NCI-H2171 (cell line): Measurements from ENCODE around the gene MMP20.
"Not testable (repeated sequence)": the region's sequence is repeated elsewhere in the genome, so short reads cannot be mapped to it uniquely, and the experiment has no call there.

Experiments
- DNase-seq: peaks from one replicate; lab custom pipeline; 2025; lab: John Stamatoyannopoulos, UW

The MMP20 gene, protein sequence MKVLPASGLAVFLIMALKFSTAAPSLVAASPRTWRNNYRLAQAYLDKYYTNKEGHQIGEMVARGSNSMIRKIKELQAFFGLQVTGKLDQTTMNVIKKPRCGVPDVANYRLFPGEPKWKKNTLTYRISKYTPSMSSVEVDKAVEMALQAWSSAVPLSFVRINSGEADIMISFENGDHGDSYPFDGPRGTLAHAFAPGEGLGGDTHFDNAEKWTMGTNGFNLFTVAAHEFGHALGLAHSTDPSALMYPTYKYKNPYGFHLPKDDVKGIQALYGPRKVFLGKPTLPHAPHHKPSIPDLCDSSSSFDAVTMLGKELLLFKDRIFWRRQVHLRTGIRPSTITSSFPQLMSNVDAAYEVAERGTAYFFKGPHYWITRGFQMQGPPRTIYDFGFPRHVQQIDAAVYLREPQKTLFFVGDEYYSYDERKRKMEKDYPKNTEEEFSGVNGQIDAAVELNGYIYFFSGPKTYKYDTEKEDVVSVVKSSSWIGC

DNA sequence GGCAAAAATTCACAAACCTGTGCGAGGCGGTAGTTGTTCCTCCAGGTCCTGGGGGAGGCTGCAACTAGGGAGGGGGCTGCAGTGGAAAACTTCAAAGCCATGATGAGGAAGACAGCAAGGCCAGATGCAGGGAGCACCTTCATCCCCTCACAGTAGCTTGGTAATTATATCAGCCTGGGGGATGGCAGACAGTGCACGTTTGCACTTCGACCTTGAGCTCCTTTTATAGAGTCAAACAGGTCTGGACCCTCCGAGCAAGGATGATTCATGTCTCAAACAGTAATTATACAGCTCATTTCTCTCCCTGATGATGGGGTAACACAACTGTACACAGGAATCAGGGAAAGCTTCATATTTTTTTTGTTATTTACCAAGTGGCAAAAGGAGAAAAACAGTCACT is at the start of gene MMP20:
Gene MMP20 (minus strand): TSS at position 156 of the 400 bp plus-strand sequence. CDS start 13 bp downstream, at position 143.
- no peak for DNase-seq

DNA sequence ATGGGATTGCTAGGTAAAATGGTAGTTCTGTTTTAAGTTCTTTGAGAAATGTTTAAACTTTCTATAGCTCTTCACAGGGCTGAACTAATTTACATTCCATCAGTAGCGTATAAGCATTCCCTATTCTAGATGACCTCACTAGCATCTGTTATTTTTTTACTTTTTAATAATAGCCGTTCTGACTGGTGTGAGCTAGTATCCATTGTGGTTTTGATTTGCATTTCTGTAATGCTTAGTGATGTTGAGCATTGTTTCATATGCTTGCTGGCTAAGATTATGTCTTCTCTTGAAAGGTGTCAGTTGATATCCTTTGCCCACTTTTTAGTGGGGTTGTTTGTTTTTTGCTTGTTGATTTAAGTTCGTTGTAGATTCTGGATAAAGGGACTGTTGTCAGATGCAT is 44.5 kb upstream of the MMP20 start:
- DNase-seq: no peak

DNA sequence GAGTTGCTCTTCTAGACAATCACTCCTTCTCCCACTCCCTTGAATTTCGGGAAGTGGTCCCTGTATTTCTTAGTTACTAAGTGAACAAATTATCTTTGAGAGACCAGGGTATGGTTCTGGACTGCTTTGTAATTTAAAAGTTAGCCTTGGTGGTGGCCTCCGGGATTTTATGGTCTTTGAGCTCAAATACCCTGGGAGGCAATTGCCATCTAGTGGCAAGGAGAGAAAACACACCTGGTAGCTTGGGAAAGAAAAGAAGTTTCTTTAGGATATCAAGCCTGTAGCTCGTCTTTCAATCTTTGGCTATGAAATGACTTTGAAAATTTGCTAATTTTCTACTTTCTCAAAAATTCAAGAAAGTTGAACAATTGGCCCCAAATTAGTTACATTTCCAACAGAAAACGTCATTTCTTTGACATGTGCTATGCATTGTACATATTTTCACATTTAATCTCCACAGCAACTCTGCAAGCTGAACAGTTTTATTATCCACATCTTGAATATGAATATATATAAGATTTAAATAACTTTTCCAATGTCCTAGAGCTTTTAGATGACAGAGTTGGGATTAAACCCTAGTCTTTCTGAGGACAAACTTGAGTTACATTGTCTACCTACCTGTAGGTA is 41.3 kb upstream of the MMP20 start:
- no peak for DNase-seq

DNA sequence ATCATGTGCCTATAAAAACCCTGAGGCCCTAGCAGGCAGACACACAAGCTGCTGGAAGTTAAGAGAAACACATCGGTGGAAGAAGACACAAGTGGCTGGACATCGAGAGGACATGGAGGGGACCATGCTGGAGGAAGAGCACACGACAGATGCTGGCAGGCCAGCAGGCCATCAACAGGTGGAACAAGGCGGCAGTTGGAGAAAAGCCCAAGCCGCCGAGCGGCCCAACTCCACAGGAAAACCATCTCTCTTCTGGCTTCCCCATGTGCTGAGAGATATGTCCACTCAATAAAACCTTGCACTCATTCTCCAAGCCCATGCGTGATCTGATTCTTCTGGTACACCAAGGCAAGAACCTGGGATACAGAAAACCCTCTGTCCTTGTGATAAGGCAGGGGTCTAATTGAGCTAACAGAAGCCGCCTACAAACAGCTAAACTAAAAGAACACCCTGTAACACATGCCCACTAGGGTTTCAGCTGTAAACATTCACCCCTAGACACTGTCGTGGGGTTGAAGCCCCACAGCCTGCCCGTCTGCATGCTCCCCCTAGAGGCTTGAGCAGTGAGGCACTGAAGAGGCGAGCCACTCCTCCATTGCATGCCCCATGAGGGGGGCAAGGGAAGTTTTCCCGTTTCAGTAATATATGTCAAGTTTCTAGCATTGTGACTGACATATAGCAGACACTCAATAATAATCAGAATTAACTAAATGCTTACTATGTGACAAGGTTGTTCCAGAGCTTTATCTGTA is 39.0 kb upstream of the MMP20 start:
- DNase-seq: no peak

DNA sequence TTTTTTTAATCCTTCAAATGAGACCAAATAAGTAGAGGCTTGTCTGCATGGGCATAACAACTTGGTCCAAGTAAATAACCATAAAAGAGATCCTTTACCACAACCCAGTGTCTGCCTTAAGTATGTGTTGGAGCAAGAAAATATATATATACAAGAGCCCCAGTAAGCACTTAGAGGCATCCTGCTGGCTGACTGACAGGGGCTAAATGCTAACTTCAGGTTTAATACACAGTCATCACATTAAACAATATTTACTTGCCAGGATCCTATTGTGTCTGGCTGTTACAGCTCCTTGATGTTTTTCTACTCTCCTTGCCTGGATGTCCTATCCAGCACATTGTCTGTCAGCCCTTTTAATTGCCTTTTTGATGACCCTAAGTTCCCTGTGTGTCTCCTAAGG is 37.5 kb upstream of the MMP20 start:
- no peak for DNase-seq

DNA sequence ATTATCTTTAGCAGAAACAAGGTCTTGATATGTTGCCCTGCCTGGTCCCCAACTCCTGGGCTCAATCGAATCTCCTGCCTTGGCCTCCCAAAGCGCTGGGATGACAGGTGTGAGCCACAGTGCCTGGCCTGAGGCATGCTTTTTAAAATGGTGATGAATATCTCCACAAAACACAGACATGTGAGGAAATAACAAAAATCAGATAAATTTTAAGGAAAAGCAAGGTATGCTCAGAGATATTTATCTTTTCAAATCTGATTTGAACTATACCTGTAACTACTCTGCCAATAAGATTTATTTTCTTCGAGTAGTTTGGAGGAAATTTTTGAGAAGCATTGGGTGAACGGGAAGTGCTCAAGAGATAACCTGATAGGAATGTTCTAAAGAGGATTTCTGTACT is 35.9 kb upstream of the MMP20 start:
- no peak for DNase-seq

DNA sequence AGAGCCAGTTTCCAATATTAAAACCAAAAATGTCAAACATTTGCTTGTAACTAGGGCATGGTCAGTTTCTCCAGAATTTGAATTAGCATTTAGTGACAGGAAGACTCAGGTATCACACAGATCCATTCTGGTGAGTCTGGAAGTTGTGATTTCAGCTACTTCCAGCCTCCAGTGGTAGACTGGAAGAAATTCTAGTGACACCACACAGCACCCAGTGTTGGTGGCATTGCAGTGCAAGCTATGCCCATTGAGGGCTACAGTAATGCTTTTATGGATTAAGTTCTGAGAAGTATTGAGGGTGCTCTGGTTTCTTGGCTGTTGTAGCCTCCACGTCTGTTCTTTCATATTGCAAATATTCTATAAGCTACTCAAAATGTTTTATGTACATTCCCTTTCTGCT is 31.4 kb upstream of the MMP20 start:
- DNase-seq: no peak

DNA sequence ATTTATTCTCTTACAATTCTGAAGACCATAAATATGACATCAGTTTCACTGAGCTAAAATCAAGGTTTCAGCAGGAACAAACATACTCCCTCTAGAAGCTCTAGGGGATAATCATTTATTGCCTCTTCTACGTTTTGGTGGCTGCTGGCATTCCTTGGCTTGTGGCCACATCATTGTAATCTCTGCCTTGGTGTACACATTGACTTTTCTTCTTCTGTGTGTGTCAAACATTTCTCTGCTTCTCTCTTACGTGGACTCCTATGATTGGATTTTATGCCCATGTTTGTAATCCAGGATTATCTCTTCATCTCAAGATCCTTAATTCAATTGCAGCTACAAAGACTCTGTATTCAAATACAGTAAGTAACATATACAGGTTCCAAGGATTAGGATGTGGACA is 30.4 kb upstream of the MMP20 start:
- DNase-seq: no peak

DNA sequence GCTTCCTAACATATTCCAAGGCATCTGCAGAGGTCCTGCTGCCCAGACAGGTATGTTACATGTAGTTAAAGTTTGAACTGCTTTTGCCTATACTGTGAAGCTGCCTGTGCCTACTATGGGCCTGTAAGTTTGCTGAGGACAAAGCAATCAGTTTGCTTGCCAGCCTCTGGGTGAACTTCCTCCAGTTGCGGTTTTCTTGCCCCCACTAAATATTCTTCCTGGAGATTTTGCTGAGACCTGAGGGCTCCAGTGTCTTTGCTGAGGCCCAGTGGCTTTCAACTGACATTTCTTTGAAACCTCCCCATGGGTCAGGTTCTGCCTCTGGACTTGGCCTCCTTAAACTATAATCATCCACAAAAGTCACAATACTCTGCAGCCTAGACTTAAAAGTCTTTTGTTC is 29.6 kb upstream of the MMP20 start:
- no peak for DNase-seq

DNA sequence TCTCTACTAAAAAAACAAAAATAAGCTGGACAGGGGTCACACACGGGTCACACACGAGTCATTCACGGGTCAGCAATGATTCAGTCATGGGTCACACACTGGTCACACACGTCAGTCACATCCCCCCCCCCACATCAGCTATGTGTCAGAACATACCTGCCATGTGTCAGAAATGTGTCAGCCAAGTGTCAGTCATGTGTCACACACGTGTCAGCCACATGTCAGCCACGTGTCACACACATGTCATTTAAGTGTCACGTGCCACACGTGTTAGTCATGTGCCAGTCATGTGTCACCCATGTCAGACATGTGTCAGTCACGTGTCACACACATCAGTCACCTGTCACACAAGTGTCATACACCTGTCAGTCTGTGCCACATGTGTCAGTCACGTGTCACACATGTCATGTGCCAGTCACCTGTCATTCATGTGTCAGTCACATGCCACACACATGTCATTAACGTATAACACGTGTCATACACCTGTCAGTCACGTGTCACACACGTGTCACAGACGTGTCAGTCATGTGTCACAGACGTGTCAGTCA is 28.7 kb upstream of the MMP20 start:
- DNase-seq: no peak

DNA sequence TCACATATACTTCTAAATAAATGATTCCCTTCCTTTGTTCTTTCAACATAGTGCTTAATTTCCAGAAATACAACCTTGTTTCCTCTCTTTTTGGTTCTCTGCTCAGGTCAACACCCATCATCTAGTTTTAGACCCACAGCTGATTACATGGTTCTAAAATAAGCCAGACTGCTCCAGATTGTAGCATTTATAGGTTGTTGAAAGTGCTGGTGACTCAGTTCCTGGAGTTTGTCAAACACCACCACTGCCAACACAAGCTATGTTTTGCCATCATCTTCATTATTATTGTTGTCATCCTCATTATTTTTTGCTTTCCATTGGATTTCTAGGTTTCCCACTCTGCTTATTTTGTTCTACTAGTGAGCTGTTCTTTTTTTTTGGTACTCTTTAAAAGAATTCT is 22.3 kb upstream of the MMP20 start:
- no peak for DNase-seq

DNA sequence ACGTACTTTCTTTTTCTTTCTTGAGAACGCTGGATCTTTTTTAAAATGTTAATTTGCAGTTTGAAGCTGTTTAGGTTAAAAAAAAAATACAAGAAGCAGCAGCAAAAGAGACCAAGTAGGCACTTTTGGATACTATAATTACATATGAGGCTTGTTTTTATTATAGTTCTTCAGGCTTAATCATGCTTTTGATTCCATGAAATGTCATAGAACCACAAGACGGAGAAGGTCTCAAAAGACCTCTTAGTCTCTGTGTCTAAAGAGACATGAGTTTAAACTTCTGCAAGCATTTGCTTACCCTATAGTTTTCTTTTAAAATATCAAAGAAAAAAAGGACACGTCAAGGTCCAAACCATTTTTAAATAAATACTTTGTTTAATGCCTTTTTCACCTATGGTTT is 18.8 kb upstream of the MMP20 start:
- DNase-seq: no peak

DNA sequence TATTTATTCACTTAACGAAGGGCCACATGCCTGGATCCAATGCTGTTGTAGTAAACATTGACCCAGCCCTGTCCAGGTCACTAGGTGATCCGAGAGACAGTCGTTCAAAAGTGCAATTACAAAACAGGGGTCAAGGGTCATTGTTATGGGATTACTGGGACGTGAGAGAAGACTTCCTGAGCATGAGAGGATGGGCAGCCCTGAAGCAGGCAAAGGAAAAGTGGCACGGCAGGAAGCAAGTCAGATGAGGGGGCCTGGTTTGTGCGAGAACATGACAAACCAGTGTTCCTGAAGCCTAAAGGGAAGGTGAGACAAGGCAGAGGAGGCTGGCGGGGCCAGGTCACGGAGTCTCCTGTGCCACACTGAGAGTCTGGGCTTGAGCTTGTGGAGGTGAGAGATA is 15.8 kb upstream of the MMP20 start:
- no peak for DNase-seq

DNA sequence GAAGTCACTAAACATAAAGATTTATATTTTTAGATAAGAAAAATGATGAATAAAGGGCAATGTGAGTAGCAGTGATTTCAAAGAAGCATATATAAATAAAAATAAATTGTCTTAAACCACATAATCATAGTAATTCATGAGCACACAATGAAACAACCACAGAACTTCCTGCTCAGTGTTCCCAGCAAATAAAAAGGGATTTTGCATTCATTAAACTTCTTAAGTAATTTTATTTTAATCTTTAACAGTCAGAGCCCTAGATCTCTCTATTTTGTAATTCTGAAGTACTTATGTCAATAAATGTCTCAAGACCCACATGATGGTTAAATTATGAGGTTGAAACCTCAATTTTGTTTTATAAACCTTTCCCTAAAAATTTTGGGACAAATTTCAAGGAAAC is 14.5 kb upstream of the MMP20 start:
- no peak for DNase-seq

DNA sequence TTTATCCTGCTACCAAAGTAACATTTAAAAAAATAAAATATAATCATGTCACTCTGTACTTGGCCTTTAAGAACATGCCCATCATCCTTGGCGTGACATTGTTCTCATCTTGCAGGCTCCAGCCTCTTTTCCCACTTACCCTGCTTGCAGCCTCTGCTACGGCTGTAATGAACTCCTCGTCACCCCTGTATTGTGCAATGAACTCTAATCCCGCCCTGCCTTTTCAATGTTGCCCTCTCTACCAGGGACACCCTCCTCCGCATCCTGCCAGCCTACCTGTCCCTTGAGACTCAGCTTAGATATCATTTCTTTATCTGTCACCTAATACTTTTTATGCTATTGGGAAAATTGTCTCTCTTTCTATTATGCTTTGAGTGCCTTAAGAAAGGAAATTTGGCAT is 12.6 kb upstream of the MMP20 start:
- DNase-seq: no peak

DNA sequence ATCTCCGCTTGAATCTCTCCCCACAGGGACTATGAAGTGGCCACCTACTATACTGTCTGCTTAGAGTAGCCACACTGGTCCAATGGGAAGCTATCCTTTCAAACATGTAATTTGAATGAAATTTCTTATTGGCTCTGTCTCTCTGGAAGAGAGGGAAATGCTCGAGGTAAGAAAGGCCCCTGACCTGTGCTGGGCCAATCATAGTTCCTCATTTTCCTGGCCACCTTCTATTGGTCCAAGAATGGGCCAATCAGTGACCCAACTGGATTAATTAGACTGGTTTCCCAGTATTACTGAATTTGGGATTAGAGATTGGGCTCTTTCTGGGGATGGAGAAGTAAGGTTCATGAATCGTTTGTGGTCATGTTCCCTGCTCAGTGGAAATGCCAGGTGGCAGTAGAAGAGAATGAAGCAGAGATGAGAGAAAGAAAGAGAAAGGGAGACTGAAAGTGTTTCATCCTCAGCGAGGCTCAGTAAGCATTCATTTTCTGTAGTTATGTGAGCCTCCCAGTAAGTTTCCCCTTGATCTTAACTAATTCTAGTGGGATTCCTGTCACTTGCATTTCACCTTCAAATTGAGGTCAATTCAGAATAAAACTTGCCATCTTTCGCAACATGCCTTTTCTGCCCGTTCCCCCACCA is 8.4 kb upstream of the MMP20 start:
- no peak for DNase-seq

DNA sequence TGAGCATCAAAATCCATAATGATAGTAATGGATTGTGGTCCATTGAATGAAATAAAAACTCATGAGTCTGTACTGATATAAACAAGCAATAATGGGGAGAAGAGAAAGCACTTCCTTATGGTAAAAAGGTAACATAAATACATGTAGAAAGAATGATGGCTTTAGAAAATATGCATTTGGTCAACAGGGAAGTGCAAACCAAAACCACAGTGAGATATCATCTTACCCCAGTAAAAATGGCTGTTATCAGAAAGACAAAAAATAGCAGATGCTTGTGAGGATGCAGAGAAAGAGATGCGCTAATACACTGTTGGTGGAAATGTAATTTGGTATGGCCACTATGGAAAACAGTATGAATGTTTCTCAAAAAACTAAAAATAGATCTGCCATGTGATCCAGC is 6.9 kb upstream of the MMP20 start:
- DNase-seq: no peak

DNA sequence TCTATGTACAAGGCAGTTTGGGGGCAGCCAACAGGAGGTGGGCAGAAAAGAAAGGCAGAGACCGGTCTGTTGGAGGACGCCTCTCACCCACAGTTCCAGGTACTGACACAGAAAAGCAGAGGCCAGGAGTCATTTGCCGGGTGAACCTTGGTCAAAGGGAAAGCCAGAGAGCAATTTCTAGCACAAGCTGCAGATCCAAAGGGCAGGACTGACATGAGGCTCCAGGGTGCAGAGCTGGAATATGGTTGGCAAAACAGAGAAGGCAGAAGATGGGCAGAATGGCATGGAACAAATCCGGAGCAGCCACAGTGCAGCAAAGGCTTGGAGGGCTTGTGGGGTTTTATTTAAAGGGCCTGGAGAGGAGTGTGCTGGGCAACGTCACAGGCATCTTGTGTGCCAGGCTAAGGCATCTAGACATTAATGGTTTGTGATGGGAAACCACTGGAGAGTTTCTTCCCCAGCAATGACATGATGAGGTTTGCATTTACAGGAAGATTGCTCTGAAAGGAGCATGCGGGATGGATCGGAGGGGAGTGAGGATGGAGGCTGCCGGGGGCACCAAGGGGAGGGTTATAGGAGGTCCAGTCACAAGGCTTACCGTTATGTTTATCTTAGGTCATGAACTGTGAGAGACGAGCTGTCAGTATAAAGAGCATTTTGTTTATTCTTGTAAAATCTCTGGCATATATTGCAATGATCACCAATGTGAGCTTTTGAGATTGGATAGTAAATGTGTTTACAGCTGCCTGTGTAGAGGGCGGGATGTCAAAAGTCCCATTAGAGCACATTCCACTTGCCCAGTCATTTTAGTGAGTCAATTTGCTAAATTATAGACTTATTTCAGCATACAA is 5.7 kb upstream of the MMP20 start:
- no peak for DNase-seq

DNA sequence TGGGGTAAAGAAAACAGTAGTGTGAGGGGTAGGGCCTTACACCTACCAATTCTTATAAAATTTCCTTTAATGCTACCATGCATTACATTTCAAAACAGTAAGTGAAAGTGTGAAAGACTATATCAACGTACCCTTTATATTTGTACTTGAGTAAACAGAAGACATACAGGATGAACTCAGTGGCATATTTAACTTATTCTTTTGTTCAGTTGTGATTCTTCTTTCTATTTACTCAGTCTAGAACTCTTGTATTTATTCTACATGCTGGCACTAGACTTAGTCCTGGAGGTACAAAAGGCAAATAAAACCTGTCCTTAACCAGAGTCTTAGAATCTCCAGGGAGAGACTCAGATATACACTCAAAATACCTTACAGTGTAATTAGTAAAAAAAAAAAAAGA is 4.8 kb upstream of the MMP20 start:
- not testable (repeated sequence) for DNase-seq

DNA sequence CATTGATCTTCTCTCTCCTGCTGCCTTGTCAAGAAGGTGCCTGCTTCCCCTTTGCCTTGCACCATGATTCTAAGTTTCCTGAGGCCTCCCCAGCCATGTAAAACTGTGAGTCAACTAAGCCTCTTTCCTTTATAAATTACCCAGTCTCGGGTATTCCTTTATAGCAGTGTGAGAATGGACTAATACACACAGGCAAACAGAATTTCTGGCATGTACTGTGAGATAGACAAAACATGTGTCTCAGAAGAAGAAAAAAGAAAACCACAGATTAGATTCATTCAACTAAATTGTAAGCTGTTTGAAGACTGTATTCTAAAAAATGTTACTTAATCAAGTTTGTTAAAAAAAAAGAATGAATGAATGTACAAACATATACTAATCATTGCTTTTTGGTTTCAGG is 1.5 kb upstream of the MMP20 start:
- no peak for DNase-seq

DNA sequence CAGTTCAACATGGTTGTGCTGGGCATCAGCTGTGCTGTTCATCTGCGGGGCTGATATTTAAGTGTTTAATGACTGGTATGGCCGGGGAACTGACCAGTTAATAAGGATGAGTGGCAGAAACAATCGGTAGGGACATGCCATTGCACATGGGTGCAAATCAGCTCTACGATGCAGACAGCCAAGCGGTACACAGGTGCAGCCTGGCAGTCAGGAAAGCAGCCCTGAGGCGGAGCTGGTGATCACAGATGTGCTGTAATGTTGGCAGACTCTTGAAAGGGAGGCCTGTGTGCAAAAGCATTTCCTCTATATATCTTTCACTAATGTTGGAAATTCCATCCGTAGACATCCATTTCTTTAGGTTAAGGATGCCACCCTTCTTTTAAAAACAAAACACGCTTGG is 1.1 kb downstream of the MMP20 start:
- DNase-seq: no peak
